ENCODE results near the gene C14orf119. TPM values are rescaled to one million over a fixed set of nuclear protein-coding genes. Genes with fewer than 3 reads are reported as not detected.

Gene C14orf119
- total and polyA plus RNA-seq, 9 of the 15 experiments (the other 6 are each of a cell fraction or from before 2014, with no cell fraction given), result 36.7 to 251 (median 51.8) TPM

DNA sequence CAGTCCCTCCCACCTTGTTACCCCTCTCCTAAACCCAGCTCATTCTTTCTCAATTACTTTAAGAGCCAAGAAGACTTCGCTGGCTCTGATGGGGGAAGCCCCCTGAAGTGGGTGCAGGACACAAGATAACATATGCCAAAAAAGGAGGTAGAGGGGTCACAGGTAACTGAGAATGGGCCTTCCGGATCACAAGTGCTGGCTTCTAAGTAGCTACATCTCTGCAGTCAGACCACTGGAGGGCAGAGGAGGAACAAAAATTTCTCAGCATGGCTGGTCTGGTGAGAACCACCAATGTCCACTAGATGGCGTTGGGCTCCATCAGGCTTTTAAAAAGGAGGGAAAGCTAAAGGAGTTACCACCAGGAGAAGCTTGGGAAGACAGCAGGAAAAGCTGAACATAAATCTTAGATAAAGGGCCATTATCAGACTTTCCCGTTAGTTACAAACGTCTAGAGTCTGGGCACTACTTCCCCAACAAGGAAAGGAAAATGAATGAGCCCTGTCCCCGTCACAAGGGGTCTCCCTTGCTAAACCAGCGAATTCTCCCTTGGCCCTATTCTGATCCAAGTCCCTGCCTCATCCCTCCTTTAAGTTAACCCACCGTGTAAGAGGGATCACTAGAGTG is 26.4 kb upstream of the C14orf119 start (continued):
- TF ChIP-seq, protein P1, sequence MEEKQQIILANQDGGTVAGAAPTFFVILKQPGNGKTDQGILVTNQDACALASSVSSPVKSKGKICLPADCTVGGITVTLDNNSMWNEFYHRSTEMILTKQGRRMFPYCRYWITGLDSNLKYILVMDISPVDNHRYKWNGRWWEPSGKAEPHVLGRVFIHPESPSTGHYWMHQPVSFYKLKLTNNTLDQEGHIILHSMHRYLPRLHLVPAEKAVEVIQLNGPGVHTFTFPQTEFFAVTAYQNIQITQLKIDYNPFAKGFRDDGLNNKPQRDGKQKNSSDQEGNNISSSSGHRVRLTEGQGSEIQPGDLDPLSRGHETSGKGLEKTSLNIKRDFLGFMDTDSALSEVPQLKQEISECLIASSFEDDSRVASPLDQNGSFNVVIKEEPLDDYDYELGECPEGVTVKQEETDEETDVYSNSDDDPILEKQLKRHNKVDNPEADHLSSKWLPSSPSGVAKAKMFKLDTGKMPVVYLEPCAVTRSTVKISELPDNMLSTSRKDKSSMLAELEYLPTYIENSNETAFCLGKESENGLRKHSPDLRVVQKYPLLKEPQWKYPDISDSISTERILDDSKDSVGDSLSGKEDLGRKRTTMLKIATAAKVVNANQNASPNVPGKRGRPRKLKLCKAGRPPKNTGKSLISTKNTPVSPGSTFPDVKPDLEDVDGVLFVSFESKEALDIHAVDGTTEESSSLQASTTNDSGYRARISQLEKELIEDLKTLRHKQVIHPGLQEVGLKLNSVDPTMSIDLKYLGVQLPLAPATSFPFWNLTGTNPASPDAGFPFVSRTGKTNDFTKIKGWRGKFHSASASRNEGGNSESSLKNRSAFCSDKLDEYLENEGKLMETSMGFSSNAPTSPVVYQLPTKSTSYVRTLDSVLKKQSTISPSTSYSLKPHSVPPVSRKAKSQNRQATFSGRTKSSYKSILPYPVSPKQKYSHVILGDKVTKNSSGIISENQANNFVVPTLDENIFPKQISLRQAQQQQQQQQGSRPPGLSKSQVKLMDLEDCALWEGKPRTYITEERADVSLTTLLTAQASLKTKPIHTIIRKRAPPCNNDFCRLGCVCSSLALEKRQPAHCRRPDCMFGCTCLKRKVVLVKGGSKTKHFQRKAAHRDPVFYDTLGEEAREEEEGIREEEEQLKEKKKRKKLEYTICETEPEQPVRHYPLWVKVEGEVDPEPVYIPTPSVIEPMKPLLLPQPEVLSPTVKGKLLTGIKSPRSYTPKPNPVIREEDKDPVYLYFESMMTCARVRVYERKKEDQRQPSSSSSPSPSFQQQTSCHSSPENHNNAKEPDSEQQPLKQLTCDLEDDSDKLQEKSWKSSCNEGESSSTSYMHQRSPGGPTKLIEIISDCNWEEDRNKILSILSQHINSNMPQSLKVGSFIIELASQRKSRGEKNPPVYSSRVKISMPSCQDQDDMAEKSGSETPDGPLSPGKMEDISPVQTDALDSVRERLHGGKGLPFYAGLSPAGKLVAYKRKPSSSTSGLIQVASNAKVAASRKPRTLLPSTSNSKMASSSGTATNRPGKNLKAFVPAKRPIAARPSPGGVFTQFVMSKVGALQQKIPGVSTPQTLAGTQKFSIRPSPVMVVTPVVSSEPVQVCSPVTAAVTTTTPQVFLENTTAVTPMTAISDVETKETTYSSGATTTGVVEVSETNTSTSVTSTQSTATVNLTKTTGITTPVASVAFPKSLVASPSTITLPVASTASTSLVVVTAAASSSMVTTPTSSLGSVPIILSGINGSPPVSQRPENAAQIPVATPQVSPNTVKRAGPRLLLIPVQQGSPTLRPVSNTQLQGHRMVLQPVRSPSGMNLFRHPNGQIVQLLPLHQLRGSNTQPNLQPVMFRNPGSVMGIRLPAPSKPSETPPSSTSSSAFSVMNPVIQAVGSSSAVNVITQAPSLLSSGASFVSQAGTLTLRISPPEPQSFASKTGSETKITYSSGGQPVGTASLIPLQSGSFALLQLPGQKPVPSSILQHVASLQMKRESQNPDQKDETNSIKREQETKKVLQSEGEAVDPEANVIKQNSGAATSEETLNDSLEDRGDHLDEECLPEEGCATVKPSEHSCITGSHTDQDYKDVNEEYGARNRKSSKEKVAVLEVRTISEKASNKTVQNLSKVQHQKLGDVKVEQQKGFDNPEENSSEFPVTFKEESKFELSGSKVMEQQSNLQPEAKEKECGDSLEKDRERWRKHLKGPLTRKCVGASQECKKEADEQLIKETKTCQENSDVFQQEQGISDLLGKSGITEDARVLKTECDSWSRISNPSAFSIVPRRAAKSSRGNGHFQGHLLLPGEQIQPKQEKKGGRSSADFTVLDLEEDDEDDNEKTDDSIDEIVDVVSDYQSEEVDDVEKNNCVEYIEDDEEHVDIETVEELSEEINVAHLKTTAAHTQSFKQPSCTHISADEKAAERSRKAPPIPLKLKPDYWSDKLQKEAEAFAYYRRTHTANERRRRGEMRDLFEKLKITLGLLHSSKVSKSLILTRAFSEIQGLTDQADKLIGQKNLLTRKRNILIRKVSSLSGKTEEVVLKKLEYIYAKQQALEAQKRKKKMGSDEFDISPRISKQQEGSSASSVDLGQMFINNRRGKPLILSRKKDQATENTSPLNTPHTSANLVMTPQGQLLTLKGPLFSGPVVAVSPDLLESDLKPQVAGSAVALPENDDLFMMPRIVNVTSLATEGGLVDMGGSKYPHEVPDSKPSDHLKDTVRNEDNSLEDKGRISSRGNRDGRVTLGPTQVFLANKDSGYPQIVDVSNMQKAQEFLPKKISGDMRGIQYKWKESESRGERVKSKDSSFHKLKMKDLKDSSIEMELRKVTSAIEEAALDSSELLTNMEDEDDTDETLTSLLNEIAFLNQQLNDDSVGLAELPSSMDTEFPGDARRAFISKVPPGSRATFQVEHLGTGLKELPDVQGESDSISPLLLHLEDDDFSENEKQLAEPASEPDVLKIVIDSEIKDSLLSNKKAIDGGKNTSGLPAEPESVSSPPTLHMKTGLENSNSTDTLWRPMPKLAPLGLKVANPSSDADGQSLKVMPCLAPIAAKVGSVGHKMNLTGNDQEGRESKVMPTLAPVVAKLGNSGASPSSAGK (IDR thresholded peaks at IDR 0.05), result no peak; the same call in 1 of the 2 replicates
- TF ChIP-seq ATF1 (CRISPR knock-in tag; IDR thresholded peaks at IDR 0.05) (no peak), ATF1 (tag; IDR thresholded peaks at IDR 0.05) (0 out of 2 replicates have a peak, but pooled peaks have one; percentile 12), ZNF217 (CRISPR knock-in tag; IDR thresholded peaks at IDR 0.05) (no peak), ZBTB17 (CRISPR knock-in tag; IDR thresholded peaks at IDR 0.05) (no peak), NR4A1 (CRISPR knock-in tag; IDR thresholded peaks at IDR 0.05) (no peak), NR4A1 (tag; IDR thresholded peaks at IDR 0.05) (no peak), DPF2 (IDR thresholded peaks at IDR 0.05) (peak; percentile 32; the same call in 1 of the 2 replicates), ZNF551 (CRISPR knock-in tag; IDR thresholded peaks at IDR 0.05) (no peak), ZFX (CRISPR knock-in tag; IDR thresholded peaks at IDR 0.05) (no peak; the same call in 1 of the 2 replicates), ZNF133 (CRISPR knock-in tag; IDR thresholded peaks at IDR 0.05) (no peak), RHOXF2B (CRISPR knock-in tag; conservative IDR thresholded peaks at IDR 0.05) (no peak), SMC3 (conservative IDR thresholded peaks at IDR 0.05; ENCODE audit: insufficient read depth, low read depth, low read length) (peak; percentile 77)
- TF ChIP-seq, protein P2, sequence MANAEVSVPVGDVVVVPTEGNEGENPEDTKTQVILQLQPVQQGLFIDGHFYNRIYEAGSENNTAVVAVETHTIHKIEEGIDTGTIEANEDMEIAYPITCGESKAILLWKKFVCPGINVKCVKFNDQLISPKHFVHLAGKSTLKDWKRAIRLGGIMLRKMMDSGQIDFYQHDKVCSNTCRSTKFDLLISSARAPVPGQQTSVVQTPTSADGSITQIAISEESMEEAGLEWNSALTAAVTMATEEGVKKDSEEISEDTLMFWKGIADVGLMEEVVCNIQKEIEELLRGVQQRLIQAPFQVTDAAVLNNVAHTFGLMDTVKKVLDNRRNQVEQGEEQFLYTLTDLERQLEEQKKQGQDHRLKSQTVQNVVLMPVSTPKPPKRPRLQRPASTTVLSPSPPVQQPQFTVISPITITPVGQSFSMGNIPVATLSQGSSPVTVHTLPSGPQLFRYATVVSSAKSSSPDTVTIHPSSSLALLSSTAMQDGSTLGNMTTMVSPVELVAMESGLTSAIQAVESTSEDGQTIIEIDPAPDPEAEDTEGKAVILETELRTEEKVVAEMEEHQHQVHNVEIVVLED (CRISPR knock-in tag; IDR thresholded peaks at IDR 0.05), result no peak
- TF ChIP-seq, protein P3, sequence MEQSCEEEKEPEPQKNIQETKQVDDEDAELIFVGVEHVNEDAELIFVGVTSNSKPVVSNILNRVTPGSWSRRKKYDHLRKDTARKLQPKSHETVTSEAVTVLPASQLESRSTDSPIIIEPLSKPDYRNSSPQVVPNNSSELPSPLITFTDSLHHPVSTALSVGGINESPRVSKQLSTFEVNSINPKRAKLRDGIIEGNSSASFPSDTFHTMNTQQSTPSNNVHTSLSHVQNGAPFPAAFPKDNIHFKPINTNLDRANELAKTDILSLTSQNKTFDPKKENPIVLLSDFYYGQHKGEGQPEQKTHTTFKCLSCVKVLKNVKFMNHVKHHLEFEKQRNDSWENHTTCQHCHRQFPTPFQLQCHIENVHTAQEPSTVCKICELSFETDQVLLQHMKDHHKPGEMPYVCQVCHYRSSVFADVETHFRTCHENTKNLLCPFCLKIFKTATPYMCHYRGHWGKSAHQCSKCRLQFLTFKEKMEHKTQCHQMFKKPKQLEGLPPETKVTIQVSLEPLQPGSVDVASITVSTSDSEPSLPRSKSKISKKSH (CRISPR knock-in tag; IDR thresholded peaks at IDR 0.05), result no peak

Measured in K562 (cell line).